IPS DF 4.7 (cell line): Measurements from ENCODE around the gene MYO1G.
"Not testable (repeated sequence)": the region's sequence is repeated elsewhere in the genome, so short reads cannot be mapped to it uniquely, and the experiment has no call there.

ENCODE experiments used
- DNase-seq: peaks from one replicate; pipeline ENCODE4 v3.0.0-alpha.2; 2013; ENCODE audit warnings: low spot score; ENCODE audit errors: extremely low read depth

MYO1G gene

DNA sequence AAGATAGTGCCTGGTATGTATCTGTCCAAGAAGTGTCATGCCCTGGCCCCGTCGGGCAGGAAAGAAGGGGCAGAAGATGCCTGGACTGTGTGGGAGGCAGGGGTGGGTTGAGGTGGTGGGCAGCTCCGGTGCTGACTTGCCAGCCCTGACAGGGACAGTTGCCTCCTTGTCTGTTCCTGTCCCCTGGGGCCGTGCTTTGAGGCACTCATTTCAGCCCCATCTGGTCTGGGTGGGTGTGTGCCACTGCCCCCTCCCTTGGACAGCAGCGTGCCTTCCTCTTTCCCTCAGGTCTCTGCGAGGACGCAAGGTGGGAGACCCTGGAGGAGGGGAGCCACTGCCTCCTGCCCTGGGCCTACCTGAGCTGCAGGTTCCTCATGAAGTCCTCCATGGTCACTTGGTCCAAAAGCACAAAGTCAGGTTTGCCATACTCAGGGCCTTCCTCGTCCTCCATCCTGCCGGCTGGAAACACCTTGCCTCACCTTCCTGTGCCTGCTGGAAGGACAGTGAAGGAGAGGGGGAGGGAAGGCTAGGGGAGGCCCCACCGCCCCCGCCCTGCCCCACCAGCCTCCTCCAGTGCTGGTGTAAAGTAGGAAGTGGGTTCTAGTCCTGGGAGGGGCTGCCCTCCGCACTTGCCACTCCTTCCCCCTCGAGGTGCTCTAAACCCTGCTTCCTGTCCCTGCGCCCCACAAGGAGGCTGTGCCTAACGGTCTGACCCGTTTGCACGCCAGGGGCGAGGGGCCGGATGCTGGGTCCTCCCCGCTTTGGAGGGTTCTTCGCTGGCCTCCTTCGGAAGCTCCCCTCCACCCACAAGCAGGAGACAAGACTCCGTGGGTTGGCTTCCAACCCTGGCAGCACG is at the start of gene MYO1G:
MYO1G (minus strand) TSS at position 505 of the 856 bp plus-strand sequence; CDS start at position 451, 54 bp downstream.
- no peak for DNase-seq

DNA sequence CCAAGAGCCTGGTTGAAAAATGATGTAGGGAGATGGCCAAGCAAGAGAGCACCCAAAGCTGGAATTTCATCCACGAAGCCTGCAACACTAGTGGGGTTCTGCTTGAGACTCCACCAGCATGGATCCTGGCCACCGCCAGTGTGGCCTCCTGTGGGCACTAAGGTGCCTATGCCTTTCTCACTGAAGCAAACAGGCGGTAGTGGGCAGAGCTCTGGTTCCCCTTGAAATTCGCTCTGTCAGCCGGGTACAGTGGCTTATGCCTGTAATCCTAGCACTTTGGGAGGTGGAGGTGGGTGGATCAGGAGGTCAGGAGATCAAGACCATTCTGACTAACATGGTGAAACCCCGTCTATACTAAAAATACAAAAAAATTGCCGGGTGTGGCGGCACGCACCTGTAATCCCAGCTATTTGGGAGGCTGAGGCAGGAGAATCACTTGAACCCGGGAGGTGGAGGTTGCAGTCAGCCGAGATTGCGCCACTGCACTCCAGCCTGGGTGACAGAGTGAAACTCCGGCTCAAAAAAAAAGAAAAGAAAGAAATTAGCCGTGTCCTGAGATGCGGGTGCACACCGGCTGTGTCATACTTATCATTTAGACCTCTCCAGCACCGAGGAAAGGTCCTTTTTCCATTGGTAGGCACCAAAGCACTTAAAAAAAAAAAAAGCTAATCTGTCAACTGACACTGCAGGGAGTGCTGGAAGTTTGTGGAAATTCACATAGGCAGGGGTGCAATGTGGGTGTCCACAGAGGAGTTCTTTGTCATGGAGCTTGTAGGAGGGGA is 49.5 kb upstream of the MYO1G start:
- no peak for DNase-seq

DNA sequence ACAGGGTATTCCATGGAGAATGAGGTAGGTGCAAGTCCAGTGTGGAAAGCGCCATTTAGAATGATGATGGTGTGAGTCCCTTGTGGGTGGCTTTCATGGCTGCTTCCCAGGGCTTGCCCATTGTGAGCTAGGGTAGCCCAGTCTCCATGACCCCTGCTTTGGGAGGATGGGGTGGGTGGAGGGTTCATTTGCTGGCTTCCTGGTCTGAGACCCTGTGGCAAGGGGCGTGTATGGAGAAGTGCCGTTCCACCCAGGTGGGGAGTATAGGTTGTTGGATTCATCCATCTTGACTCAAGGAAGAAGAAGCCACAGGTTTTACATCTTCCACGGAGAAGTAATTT is 48.9 kb upstream of the MYO1G start:
- DNase-seq: no peak

DNA sequence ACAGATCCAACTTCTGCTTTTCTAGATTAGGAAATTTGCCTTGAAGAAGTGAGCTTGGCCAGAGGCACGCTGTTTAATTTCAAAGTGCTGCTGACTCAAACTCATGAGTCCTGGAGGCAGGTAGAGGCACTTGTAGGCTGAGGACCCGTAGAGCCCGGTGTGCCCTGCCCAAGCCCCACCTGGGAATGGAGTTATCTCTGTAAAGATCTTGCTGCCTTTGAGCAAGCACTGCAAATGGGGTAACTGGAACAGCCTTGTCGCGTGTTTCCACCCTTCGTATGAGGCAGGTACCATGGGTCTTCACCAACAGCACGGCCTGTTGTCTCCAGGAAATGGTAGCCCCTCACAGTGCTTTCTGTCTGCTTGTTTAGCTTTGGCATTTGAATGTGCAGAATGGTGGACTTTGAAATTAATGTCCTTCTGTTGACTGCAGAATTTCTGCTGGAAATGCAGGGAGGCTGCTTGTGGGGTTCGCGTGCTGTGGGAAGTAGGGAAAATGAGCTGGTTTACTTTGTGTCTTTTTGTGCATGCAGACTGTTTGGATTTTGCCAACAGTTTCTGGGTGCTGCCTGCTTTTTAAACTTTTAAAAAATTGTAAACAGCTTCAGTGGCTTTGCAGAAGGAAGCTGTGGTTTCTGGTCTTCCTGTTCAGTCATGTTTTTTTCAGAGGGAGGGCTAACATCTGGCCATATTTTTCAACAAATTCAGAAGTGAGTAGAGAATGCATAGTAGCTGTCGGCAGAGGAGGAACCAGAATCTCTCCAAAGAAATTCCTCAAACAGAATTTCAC is 48.4 kb upstream of the MYO1G start:
- DNase-seq: no peak

DNA sequence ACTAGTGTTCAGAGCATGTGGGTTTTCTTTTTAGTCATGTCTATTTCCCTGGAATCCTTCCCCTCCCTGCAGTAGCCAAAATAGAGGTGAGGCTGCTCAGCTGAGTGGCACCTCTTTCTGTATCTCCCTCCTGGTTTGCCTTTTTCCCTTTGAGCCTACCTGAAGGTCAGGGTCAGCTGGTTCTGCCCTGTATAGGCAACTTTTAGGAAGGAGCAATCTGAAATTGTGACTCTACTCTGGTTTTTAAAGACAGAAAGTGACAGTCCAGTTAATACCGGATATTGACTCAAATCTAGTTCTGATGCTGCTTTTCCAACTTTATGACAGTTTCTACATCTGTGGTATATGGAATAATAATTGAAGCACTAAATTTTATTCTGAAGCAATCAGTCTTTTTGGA is 47.2 kb upstream of the MYO1G start:
- DNase-seq: no peak

DNA sequence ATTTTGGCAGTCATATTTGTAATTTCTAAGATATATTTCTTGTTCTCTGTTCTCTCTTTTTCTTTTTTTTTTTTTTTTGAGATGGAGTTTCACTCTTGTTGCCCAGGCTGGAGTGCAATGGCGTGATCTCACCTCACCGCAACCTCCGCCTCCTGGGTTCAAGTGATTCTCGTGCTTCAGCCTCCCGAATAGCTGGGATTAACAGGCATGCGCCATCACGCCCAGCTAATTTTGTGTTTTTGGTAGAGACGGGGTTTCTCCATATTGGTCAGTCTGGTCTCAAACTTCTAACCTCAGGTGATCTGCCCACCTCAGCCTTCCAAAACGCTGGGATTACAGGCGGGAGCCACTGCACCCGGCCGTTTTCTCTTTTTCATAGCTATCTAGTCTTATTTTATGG is 46.7 kb upstream of the MYO1G start:
- not testable (repeated sequence) for DNase-seq

DNA sequence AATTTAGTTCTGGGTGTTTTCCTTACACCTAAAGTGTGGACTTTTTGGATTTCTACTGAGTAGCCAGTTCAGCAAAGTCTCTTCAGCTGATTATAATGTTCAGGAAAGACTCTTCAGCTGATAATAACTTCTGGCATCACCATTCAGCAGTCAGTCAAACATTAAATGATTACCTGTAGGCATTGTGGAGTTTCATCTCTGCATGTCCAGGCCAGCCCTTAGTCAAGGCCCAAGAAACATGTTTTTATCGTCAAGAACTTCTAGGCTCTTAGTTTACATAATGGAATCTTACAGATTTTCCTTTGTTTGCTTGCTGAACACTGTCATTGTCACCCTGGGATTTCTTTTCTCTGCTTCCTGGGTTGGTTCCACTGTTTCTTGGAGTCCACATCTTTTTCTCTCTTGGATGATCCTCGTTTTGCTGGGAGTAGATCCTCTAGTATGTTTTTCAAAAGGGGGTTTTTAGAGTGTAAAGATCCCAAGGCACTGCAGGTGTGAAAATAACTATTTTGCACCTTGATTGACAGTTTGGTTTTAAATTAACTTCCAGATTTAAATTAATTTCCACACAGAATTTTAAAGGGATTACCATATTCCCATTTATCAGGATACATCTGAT is 45.4 kb upstream of the MYO1G start:
- DNase-seq: no peak

DNA sequence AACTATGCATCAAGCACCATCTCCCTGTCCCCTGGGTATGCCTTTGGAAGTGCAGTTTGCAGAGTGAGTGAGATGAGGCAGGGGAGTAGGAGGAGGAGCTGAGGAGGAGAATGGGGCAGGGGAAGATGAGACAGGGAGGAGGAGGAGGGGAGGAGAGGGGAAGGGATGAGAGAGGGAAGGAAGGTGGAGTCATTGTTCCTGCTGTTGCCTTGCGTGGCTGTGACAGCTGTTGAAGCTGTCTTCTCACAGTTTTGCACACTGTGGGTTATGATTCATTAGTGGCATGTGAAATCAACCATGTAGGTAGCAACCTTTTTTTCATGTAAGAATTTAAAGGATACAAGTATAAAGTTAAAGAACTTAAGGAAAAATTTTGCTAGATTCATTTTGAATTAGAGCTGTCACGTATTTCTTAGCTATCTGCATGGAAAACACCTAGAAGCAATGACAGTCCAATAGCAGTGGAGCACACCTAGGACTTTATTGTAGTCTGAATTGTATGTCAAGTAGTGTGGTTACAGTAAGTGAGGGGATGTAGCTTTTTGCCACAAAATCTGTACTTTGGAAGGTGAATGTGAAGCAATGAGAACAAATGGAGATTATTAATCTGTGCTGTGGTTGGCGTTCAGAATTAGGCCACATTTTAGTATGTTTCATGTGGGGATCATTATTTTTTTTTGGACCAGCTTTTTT is 42.9 kb upstream of the MYO1G start:
- no peak for DNase-seq

DNA sequence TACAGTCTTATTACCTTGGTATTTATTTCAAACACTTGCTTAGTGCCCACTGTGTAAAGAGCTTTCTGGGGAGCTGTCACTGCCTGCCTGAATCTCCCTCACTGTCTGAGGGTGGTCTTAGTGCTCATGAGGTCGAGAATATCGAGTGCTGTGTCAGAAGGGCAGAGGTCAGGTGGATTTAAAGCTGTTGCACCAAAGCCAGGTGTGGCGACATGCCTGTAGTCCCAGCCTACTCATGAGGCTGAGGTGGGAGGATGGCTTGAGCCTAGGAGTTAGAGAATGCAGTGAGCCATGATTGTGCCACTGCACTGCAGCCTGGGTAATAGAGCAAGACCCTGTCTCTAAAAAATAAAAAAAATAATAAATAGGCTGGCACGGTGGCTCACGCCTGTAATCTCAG is 42.1 kb upstream of the MYO1G start:
- DNase-seq: no peak

DNA sequence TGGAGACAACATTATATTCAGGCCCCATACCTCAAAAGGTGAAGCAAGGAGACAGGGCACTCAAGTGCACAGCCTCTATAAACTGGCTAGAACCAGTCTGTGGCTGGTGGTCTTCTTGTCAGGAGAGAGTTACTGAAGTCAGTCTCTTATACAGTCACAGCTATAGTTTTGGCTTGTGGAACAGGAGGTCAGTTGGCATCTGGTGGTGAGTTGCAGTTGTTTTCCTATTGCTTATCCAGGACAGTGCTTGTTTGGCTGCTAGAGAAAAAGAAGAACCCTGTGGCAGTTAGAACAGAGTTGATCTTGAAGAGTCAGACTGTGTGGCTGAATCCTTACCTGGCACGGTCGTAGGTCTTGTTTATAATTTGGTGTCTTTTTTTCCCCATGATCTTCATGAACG is 38.4 kb upstream of the MYO1G start:
- no peak for DNase-seq

DNA sequence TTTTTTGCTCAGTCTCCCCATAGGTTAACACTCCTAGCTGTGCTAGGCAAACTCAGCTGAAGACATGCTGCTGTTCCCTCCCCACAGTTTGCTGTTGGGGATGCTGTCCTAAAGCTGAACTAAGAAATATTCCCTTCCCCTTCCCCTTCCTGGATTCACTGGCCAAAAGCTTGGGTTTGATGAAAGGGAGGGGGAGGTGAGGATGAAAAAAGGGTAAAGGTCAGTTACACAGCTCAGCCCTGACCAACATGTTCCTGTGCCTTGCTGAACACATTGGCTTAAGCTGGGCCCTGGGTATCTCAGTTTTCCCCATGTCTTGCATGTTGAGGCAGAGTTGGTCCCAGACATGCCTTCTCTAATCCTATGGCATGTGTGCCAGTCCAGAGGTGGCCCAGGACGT is 36.5 kb upstream of the MYO1G start:
- DNase-seq: no peak

DNA sequence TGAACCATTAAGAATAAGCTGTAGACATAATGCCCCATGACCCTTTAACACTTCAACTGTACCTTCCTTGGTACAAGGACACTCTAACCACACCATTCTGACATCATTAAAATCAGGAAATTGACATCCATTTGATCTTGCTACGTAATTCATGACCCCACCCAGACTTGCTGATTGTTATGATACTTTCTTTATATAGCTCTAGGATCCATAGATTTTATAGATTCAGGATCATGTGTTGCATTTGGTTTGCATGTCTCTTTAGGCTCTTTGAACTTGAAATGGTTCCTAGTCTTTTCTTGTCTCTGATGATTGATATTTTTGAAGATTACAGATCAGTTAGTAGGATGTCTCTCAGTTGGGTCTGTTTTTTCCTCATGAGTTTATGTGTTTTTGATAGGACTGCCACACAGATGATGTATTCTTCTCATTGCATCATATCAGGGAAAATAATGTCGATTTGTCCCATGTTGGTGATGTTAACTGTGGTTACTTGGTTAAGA is 34.7 kb upstream of the MYO1G start:
- no peak for DNase-seq

DNA sequence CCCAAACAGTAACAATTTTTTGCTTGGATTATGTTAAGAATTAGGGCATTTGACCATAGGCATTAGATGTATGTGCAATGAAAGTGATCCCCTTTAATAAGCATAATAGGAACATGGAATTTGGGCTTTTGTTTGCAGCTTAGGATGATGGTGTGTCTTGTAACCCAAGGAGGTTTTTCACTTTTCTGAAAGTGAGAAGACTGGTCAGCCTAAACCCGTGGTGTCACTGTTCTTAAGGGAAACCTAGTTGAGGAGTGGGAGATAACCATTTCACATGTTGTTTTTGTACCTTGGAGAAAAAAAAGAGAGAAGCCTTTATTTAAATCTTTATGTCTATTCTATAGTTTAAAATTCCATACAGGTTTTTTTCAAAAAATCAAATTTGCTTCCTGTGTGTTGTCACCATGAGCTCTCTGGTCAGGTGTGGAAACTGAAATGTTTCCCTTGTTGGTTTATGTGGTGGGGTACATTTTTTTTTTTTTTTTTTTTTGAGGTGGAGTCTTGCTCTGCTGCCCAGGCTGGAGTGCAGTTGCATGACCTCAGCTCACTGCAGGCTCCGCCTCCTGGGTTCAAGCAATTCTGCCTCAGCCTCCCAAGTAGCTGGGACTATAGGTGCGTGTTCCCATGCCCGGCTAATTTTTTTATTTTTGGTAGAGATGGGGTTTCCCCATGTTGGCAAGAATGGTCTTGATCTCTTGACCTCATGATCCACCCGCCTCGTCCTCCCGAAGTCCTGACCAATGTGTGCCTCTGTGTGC is 28.9 kb upstream of the MYO1G start:
- DNase-seq: no peak

DNA sequence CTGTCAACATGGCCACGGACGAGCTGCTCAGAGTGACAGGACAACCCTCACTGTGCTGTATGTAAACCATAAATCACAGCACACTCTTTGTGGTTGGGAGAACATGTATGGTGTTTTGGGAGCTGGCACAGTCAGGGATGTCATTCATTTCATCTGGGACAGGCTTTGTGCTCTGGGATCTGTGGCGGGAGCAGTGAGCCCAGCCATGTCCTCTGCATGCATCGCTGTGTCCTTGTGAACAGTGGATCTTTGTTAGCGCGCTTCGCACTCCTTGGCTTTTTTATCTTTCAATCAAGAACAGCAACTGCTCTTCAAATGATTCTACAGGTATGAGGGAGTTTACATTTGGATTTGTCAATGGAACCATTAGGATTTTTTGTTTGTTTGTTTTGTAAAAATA is 28.3 kb upstream of the MYO1G start:
- no peak for DNase-seq

DNA sequence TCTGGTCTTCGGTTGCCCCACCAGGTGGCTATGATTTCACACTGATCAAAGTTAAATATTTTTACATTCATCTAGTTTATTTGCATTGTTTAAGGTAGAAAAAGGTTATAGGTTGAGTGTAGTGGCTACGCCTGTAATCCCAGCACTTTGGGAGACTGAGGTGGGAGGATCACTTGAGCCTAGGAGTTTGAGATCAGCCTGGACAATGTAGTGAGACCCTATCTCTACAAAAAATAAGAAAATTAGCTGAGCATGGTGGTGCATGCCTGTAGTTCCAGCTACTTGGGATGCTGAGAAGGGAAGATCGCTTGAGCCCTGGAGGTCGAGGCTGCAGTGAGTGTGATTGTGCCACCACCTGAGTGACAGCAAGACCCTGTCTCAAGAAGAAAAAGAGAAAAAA is 25.0 kb upstream of the MYO1G start:
- no peak for DNase-seq

DNA sequence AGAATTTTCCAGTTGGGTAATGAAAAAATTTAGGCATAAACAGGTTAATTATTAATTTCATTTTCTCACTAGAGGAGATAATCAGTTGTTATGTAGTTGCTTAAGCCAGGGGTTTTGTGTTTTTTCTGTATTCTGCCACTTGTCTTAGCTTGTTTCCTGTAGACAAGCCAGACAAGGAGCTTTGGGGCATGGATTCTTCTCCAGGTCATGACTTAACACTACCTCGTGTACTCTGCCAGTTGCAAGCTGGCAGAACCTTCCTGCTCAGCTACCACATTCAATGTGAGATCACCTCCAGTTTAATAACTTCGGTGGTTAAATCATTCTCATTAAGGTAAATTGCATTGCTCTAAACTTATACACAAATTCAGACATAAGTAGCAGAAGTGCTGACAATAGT is 23.0 kb upstream of the MYO1G start:
- DNase-seq: no peak

DNA sequence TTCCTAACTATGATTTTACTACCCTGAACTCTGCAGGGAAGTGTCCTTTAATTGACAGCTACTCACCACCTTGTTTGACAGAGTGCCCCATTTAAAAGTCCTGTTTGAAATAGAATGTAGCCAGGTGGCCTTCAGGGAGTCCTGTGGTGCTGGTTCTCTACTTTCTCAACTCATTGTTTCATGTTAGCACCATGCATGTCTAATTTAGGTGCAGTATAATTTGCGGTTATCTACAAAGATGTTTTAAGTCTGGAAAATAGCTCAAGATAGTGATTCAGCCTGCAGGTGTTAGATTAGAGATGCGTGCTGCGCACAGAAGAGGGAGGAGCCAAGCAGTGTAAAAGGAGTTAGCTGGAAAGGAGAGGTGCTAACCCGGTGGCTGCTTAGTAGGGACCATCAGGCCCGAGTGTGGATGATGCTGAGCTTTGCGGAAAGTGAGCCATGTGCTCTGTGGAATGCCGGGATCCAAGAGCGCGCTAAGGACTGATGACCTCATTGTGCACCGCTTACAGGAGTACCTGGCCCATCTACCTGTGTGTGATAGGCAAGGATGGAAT is 22.4 kb upstream of the MYO1G start:
- no peak for DNase-seq

DNA sequence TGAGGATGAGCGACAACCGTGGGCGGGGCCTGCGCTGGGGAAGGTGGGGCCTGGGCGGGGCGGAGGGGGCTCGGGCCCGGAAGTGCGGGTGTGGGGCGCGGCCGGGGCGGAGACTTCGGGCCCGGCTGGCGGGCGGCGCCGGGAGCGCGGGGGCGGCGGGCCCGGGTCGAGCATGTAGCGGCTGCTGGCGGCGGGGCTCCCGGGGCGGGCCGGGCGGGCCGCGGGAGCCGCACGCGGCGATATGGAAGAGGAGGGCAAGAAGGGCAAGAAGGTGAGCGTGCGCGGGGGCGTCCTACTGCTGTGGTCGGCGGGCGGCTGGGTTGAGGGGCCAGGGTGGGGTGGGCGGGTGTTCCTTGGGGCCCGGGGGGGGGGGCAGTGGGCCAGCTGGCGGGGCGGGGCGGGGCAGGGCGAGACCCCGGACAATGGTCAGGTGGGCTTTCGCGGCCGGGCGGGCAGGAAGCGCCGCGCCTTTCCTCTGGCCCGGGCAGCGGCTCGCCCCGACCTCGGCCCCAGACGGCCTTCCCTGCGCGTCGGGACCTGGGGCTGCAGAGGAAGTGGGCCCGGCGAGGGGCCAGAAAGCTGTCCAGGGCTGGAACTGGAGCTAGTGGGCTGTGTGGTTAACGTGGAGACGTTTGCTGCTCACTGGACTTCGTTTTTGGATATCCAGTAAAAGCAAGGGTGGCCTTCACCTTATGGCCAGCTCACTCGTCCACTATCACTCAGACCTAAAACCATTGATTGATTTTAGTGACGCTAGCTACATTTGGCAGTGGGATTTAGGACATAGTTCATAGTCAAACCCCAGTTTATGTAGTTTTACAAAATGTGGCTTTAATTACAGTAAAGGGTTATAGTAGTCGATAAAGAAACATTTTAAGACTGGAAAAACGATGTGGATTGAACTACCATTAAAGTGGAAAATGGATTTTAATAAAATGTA is 21.5 kb upstream of the MYO1G start, which contains the start of gene CCM2:
CCM2 (plus strand) TSS at position 109 of the 940 bp plus-strand sequence; CDS start at position 242, 133 bp downstream.
- no peak for DNase-seq
